GM19463 (cell line): ENCODE measurements around the gene KCNIP4.

ENCODE experiments used
- ATAC-seq: cut with Tn5 transposase; IDR thresholded peaks from one replicate; pipeline ENCODE4 v1.9.1; 2021; ENCODE audit warnings: mild to moderate bottlenecking, moderate library complexity; ENCODE audit not compliant: unreplicated experiment

The KCNIP4 gene

GRCh38 chr4:20687864-20688263 lies 1260.7 kb downstream of the KCNIP4 start:
- no peak for ATAC-seq

GRCh38 chr4:20684852-20685763 lies 1263.5 kb downstream of the KCNIP4 start:
- no peak for ATAC-seq

GRCh38 chr4:20683766-20684165 lies 1264.8 kb downstream of the KCNIP4 start:
- no peak for ATAC-seq

GRCh38 chr4:20682853-20683252 lies 1265.7 kb downstream of the KCNIP4 start:
- no peak for ATAC-seq

GRCh38 chr4:20681271-20681670 lies 1267.3 kb downstream of the KCNIP4 start:
- no peak for ATAC-seq

GRCh38 chr4:20680736-20681135 lies 1267.8 kb downstream of the KCNIP4 start:
- ATAC-seq, result no peak

GRCh38 chr4:20679951-20680350 lies 1268.6 kb downstream of the KCNIP4 start:
- ATAC-seq, result no peak
